ENCODE data around the gene AKAP8. TPM values are rescaled to one million over a fixed set of nuclear protein-coding genes. Genes with fewer than 3 reads are reported as not detected.

The AKAP8 gene
- total RNA-seq, 1 donor from 2014 or later, result 79.0 TPM

GRCh38 chr19:15307169-15307568 is 72.4 kb downstream of the AKAP8 start:
- Mint-ChIP-seq H3K9me3 (no peaks in the 10 kb centered on the region), H3K36me3 (ENCODE audit: low read depth) (peaks cover 9% of the 10 kb centered on the region), H3K27ac (no peak overlapping the region), H3K27me3 (no peaks in the 10 kb centered on the region), H3K4me3 (no peak overlapping the region), H3K4me1 (peaks cover 86% of the 10 kb centered on the region)
- no peak for DNase-seq
- ATAC-seq (ENCODE audit: low read depth), result no peak
- POLR2A ChIA-PET, result no interaction called here
- intact Hi-C loops (cut with micrococcal nuclease), result no loop called here
- CTCF ChIA-PET, result no interaction called here
- no peak for TF ChIP-seq CTCF (IDR thresholded peaks at IDR 0.05)

GRCh38 chr19:15305582-15306334 is 73.8 kb downstream of the AKAP8 start:
- Mint-ChIP-seq H3K9me3 (no peaks in the 10 kb centered on the region), H3K36me3 (ENCODE audit: low read depth) (peaks cover 5% of the 10 kb centered on the region), H3K27me3 (no peaks in the 10 kb centered on the region), H3K4me1 (peaks cover 88% of the 10 kb centered on the region), H3K27ac (no peak overlapping the region), H3K4me3 (no peak overlapping the region)
- DNase-seq, result no peak
- TF ChIP-seq CTCF (IDR thresholded peaks at IDR 0.05), result no peak
- ChIA-PET CTCF (no interaction called here), POLR2A (no interaction called here)
- no peak for ATAC-seq (ENCODE audit: low read depth)
- intact Hi-C loops (cut with micrococcal nuclease), result no loop called here

GRCh38 chr19:15304140-15304705 is 75.4 kb downstream of the AKAP8 start:
- ATAC-seq (ENCODE audit: low read depth), result no peak
- POLR2A ChIA-PET, result interaction anchor here (0.5 to 1.0 kb wide), 2 partner anchors 16 to 182 kb away, joined by 3 read pairs; no protein-coding TSS in a partner anchor
- H3K27me3 Mint-ChIP-seq, result no peaks in the 10 kb centered on the region

More at GRCh38 chr19:15304140-15304705, 75.4 kb downstream of the AKAP8 start:
- CTCF ChIA-PET, result no interaction called here
- no peak for DNase-seq
- Mint-ChIP-seq H3K9me3 (no peaks in the 10 kb centered on the region), H3K4me1 (peaks cover 89% of the 10 kb centered on the region), H3K36me3 (ENCODE audit: low read depth) (peaks cover 2% of the 10 kb centered on the region), H3K4me3 (no peak overlapping the region), H3K27ac (peak overlapping the region; percentile 71)
- no peak for TF ChIP-seq CTCF (IDR thresholded peaks at IDR 0.05)
- intact Hi-C loops (cut with micrococcal nuclease), result no loop called here

Other genes starting within 250 kb of the AKAP8 start
- not detected in 2 replicates for gene NOTCH3, start 178.8 kb downstream of the AKAP8 start, total RNA-seq
- gene EPHX3, start 147.3 kb downstream of the AKAP8 start, total RNA-seq, result not detected in 2 replicates
- 144 and 164 TPM in 2 replicates for gene BRD4, start 47.2 kb downstream of the AKAP8 start, total RNA-seq
- 126 and 163 TPM in 2 replicates for gene AKAP8L, start 39.2 kb upstream of the AKAP8 start, total RNA-seq
- gene WIZ, start 70.2 kb upstream of the AKAP8 start, total RNA-seq, result 32.6 and 34.1 TPM in 2 replicates
- 76.2 and 89.3 TPM in 2 replicates for gene RASAL3, start 84.8 kb upstream of the AKAP8 start, total RNA-seq
- not detected in 2 replicates for gene PGLYRP2, start 99.7 kb upstream of the AKAP8 start, total RNA-seq
- not detected in 2 replicates for gene CYP4F22, start 128.7 kb upstream of the AKAP8 start, total RNA-seq
- not detected in 2 replicates for gene CYP4F8, start 235.4 kb upstream of the AKAP8 start, total RNA-seq